Coronary artery (tissue), 2 donors: ENCODE data around the gene IL2RA.

Experiments used
- DNase-seq: peaks from one replicate; pipeline ENCODE4 v3.0.0-alpha.2; 2017; ENCODE audit warnings: low spot score
- H3K27ac ChIP-seq, 2 donors: fragments of 200-600 bp; sonication (generic); one replicate each; pipeline ENCODE4 v1.5.1; 2016 to 2019
- H3K4me3 ChIP-seq: fragments of 200-600 bp; sonication (generic); 2 replicates; pipeline ENCODE4 v1.5.1; 2016; ENCODE audit warnings: mild to moderate bottlenecking, moderate library complexity
- TF ChIP-seq, protein P1 (sequence below): fragments of 200-600 bp; sonication (generic); IDR thresholded peaks from one replicate; pipeline ENCODE4 v1.5.1; 2019; ENCODE audit warnings: antibody characterized with exemption

IL2RA gene

DNA sequence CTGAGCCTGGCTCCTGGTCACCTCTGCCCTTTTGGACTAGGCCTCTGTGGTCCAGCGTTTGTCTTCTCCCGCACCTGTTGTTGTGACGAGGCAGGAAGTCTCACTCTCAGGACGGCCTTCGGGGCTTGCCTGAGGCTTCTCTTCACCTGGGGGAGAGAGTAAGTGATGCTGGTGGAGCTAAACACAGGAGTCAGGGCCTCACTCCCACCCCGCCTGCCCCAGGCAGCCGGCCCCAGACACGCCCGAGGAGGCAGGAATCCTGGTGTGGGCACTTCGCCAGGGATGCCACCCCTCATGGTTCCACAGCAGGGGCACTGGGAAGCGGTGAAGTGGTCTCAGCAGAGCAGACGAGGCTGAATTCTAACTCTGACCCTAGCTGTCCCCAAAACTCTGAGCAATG, 42.4 kb downstream of the IL2RA start:
- H3K4me3 ChIP-seq: no peak overlapping the region
- no peak for DNase-seq
- no peak overlapping the region for H3K27ac ChIP-seq
- TF ChIP-seq, protein P1, sequence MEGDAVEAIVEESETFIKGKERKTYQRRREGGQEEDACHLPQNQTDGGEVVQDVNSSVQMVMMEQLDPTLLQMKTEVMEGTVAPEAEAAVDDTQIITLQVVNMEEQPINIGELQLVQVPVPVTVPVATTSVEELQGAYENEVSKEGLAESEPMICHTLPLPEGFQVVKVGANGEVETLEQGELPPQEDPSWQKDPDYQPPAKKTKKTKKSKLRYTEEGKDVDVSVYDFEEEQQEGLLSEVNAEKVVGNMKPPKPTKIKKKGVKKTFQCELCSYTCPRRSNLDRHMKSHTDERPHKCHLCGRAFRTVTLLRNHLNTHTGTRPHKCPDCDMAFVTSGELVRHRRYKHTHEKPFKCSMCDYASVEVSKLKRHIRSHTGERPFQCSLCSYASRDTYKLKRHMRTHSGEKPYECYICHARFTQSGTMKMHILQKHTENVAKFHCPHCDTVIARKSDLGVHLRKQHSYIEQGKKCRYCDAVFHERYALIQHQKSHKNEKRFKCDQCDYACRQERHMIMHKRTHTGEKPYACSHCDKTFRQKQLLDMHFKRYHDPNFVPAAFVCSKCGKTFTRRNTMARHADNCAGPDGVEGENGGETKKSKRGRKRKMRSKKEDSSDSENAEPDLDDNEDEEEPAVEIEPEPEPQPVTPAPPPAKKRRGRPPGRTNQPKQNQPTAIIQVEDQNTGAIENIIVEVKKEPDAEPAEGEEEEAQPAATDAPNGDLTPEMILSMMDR: no peak

DNA sequence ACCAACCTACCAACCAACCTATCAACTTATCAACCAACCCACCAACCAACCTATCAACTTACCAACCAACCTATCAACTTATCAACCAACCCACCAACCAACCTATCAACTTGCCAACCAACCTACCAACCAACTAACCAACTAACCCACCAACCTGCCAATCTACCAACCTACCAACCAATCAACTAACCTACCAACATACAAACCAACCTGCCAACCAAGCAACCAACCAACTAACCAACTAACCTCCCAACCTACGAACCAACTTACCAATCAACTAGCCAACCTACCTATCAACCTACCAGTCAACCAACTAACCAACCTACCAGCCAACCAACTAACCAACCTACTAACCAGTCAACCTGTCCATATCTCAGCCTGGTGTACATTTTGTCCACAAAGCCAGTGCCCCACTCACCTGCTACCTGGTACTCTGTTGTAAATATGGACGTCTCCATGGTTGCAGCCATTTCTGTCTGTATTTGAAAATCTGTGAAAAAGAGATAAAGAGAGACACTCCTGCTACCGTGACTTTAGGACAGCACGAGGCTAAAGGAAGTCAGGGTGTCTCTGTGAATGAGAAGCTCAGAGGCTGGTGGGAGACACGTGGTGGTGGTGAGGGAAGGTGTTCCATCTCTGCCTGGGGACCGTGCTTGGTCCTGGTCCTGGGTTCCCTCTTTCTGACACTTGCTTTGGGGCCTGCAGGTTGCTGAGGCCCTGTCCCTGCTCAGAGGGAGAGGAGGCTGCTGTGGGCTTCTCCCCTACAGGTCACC, 43.0 kb downstream of the IL2RA start:
- no peak for DNase-seq
- no peak overlapping the region for H3K4me3 ChIP-seq
- H3K27ac ChIP-seq: no peak overlapping the region
- TF ChIP-seq, protein P1: no peak

DNA sequence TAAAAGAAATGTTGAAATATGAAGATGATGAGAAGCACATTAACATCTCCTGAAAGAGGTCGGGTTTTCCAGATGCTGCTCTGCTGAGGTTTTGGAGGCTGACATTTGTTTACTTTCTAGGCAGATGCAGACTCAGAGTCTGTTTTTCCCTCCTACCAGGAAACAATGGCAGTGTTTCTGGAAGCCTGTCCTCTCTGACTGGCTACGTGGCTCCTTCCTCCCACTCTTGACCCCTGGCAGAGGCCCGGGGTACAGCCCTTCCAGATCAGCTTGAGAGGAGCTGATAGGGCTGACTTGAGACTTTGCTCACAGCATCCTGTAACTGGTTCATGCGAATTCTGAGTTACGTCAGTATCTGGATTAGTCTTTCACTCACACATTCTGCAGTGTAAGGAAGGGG, 43.7 kb downstream of the IL2RA start:
- no peak for DNase-seq
- H3K27ac ChIP-seq: no peak overlapping the region
- TF ChIP-seq, protein P1: no peak
- H3K4me3 ChIP-seq: no peak overlapping the region

DNA sequence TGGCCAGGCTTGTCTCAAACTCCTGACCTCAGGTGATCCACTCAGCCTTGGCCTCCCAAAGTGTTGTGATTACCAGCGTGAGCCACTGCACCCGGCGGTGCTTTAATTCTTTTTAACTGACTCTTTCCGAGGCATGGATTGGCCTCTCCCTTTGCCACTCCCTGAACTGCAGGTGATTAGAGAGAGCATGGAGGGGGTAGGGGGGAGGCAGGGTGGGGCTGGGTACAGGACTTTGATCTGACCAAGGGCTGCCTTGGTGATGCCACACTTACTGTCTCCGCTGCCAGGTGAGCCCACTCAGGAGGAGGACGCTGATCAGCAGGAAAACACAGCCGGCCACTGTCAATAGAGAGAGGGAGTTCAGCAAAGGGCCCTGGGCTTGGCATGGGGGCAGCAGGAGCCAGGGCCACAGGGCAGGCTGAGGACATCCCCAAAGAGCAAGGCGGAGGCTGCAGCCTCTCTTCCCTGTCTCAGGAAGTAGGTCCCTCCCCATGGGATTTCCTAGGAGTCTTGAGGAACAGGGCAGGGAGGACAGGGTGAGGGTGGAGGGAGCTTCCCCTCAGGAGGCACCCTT, 44.3 kb downstream of the IL2RA start:
- H3K4me3 ChIP-seq: no peak overlapping the region
- TF ChIP-seq, protein P1: no peak
- DNase-seq: no peak
- H3K27ac ChIP-seq: no peak overlapping the region

DNA sequence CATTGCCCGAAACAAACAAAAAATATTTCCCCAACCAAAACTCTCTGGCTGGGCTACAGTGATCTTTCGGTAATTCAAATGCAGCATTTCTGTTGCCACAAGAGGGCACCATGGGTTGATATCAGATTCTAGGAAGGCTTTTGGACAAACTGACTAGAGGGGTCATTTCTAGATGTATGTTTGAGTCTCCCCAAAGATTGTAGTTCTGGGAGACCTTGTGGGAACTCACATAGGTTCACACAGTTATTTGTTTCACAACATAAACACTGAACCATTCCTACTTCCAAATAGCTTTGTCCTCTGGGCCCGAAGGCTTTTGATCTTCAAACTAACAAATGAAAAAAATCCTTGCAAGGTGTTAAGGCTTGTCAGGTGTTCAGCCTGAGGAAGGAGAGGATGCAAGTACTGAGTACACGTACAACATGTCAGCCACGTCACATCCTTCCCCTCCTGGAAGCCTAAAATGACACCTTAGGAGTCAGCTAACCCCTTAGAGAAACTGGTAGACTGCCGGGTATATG, 47.9 kb downstream of the IL2RA start:
- H3K27ac ChIP-seq: peak overlapping the region in 1 of 2 donors; percentile 20
- DNase-seq: no peak
- TF ChIP-seq, protein P1: peak; percentile 69
- no peak overlapping the region for H3K4me3 ChIP-seq

DNA sequence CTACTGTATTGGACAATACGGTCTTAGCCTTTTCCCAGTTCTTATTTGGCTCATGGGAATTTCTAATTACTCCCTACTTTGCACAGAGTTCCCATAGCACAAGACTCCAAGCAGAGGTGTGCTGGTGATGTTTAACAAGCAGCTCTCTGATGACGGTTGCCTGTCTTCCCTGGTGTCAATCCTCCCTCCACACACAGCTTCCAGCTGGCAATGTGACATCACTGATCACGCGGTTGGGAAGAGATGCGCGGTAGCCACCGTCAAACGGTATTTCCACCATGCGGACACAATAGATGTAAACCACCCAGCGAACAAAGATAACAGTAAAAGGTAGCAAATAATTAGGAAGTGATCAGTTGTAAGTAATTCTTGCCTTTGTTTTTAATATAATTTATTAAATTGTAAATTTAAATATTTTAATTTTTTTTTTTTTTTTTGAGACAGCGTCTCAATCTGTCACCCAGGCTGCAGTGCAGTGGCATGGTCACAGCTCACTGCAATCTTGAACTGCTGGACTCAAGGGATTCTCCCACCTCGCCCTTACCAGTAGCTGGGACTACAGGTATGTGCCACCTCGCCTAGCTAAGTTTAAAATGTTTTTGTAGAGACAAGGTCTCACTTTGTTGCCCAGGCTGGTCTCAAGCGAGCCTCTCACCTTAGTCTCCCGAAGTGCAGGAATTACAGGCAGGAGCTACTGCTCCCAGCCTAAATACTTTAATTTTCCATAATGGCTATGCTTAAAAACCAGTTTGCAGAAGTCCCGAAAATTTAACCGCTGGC, 48.6 kb downstream of the IL2RA start:
- no peak for DNase-seq
- peak overlapping the region in 1 of 2 donors; percentile 20 for H3K27ac ChIP-seq
- TF ChIP-seq, protein P1: no peak
- no peak overlapping the region for H3K4me3 ChIP-seq
